Astrocyte (in vitro differentiated cells and primary cell): ENCODE measurements around the gene STX10. TPM values are rescaled to one million over a fixed set of nuclear protein-coding genes. Genes with fewer than 3 reads are reported as not detected.

ENCODE experiments used
- DNase-seq: peaks from one replicate; pipeline ENCODE4 v3.0.0-alpha.2; 2010; ENCODE audit warnings: low read depth
- FAIRE-seq: peaks from 2 replicates; lab custom pipeline; 2011; peaks lifted over from hg19 to GRCh38; lab: Jason Lieb, UNC
- H2AFZ ChIP-seq: 2 replicates; pipeline ENCODE4 v1.6.0; 2012; ENCODE audit warnings: low read depth, low read length, inconsistent platforms
- H3K27ac ChIP-seq: 2 replicates; pipeline ENCODE4 v1.5.1; 2011; ENCODE audit warnings: low read depth, low read length, inconsistent platforms
- H3K27me3 ChIP-seq: 2 replicates; pipeline ENCODE4 v1.6.0; 2011; ENCODE audit warnings: low read length, inconsistent platforms; ENCODE audit not compliant: insufficient read depth
- H3K36me3 ChIP-seq: 2 replicates; pipeline ENCODE4 v1.5.1; 2011; ENCODE audit warnings: low read length, inconsistent platforms; ENCODE audit not compliant: insufficient read depth
- H3K4me1 ChIP-seq: 2 replicates; pipeline ENCODE4 v1.5.1; 2011; ENCODE audit warnings: low read length, inconsistent platforms; ENCODE audit not compliant: insufficient read depth
- H3K4me2 ChIP-seq: 2 replicates; pipeline ENCODE4 v1.6.0; 2012; ENCODE audit warnings: low read length, inconsistent platforms
- H3K4me3 ChIP-seq: 2 replicates; pipeline ENCODE4 v1.5.1; 2011; ENCODE audit warnings: low read depth, mild to moderate bottlenecking, low read length, inconsistent platforms; ENCODE audit not compliant: insufficient read depth
- H3K79me2 ChIP-seq: 2 replicates; pipeline ENCODE4 v1.6.0; 2012; ENCODE audit warnings: mild to moderate bottlenecking, low read length, inconsistent platforms; ENCODE audit not compliant: insufficient read depth
- H3K9ac ChIP-seq: 2 replicates; pipeline ENCODE4 v1.6.0; 2012; ENCODE audit warnings: mild to moderate bottlenecking, low read length, inconsistent platforms
- H3K9me3 ChIP-seq: 2 replicates; pipeline ENCODE4 v1.5.1; 2012; ENCODE audit warnings: low read depth, mild to moderate bottlenecking, low read length, inconsistent platforms; ENCODE audit not compliant: insufficient read depth
- H4K20me1 ChIP-seq: 2 replicates; pipeline ENCODE4 v1.6.0; 2012; ENCODE audit warnings: low read length, inconsistent platforms; ENCODE audit not compliant: insufficient read depth
- H3K27ac Mint-ChIP-seq: one replicate; pipeline ENCODE4 v1.8.0; 2021; ENCODE audit warnings: mild to moderate bottlenecking, mixed read lengths; ENCODE audit not compliant: unreplicated experiment
- H3K27me3 Mint-ChIP-seq: one replicate; pipeline ENCODE4 v1.8.0; 2021; ENCODE audit warnings: low read depth, mixed read lengths; ENCODE audit not compliant: unreplicated experiment
- H3K36me3 Mint-ChIP-seq: one replicate; pipeline ENCODE4 v1.8.0; 2021; ENCODE audit warnings: low read depth, mixed read lengths; ENCODE audit not compliant: unreplicated experiment
- H3K4me1 Mint-ChIP-seq: one replicate; pipeline ENCODE4 v1.8.0; 2021; ENCODE audit warnings: low read depth, mixed read lengths; ENCODE audit not compliant: unreplicated experiment
- H3K4me3 Mint-ChIP-seq: one replicate; pipeline ENCODE4 v1.8.0; 2021; ENCODE audit warnings: mild to moderate bottlenecking, moderate library complexity, mixed read lengths; ENCODE audit not compliant: unreplicated experiment
- H3K9me3 Mint-ChIP-seq: one replicate; pipeline ENCODE4 v1.8.0; 2021; ENCODE audit warnings: mild to moderate bottlenecking, mixed read lengths; ENCODE audit not compliant: unreplicated experiment
- EZH2 ChIP-seq: IDR thresholded peaks from 2 replicates; pipeline ENCODE4 v1.6.1; 2012; ENCODE audit warnings: mild to moderate bottlenecking, low read length, inconsistent platforms; ENCODE audit not compliant: insufficient read depth
- total RNA-seq: library from RNA; stranded (reverse); gene quantifications from 2 replicates; pipeline ENCODE4 v1.2.1, GENCODE V29; 2021
- TF ChIP-seq, protein P1 (sequence below): IDR thresholded peaks from 2 replicates; pipeline ENCODE4 v1.5.1; 2011; ENCODE audit warnings: low read depth, mild to moderate bottlenecking, inconsistent platforms, low read length, moderate library complexity; ENCODE audit not compliant: insufficient read depth

Gene STX10
- total RNA-seq, 1 donor from 2014 or later, result 39.7 TPM

GRCh38 chr19:13130886-13131490 lies 19.2 kb downstream of the STX10 start:
- Histone ChIP-seq H2AFZ (no peak overlapping the region), H3K27ac (no peak overlapping the region), H3K79me2 (peaks cover 100% of the 10 kb centered on the region), H3K27me3 (no peaks in the 10 kb centered on the region), H3K36me3 (peaks cover 4% of the 10 kb centered on the region), H3K4me2 (no peak overlapping the region), H3K9ac (peak overlapping the region; percentile 18), H4K20me1 (peaks cover 95% of the 10 kb centered on the region), H3K4me1 (peaks cover 15% of the 10 kb centered on the region), H3K9me3 (no peaks in the 10 kb centered on the region), H3K4me3 (no peak overlapping the region)
- Mint-ChIP-seq H3K27ac (no peak overlapping the region), H3K4me1 (peaks cover 26% of the 10 kb centered on the region), H3K4me3 (no peak overlapping the region), H3K9me3 (no peaks in the 10 kb centered on the region), H3K36me3 (peaks cover 13% of the 10 kb centered on the region), H3K27me3 (no peaks in the 10 kb centered on the region)
- DNase-seq (no peak), FAIRE-seq (no peak)
- no peak for TF ChIP-seq EZH2
- TF ChIP-seq, protein P1, sequence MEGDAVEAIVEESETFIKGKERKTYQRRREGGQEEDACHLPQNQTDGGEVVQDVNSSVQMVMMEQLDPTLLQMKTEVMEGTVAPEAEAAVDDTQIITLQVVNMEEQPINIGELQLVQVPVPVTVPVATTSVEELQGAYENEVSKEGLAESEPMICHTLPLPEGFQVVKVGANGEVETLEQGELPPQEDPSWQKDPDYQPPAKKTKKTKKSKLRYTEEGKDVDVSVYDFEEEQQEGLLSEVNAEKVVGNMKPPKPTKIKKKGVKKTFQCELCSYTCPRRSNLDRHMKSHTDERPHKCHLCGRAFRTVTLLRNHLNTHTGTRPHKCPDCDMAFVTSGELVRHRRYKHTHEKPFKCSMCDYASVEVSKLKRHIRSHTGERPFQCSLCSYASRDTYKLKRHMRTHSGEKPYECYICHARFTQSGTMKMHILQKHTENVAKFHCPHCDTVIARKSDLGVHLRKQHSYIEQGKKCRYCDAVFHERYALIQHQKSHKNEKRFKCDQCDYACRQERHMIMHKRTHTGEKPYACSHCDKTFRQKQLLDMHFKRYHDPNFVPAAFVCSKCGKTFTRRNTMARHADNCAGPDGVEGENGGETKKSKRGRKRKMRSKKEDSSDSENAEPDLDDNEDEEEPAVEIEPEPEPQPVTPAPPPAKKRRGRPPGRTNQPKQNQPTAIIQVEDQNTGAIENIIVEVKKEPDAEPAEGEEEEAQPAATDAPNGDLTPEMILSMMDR, result no peak

DNA sequence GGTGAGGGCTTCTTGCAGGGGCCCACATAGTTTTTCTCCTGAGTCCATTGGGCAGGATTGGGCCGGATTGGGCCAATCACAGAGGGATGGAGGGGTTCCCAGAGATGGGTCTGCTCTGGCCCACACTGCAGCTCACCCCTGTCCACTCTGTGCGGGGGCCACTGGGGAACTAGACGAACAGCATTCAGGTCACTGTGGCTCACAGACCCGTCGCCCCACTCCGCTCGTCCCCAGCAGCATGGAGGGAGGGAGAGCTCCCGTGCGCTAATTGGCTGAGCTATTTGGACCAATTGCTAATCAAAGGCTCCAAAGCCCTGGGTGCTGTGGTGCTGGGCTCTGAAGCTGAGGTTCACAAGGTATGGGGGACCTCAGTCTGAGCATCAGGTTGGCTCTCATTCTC lies 20.8 kb downstream of the STX10 start:
- no peak overlapping the region for H2AFZ ChIP-seq
- no peaks in the 10 kb centered on the region for H3K27me3 ChIP-seq
- peaks cover 26% of the 10 kb centered on the region for H3K4me1 Mint-ChIP-seq
- H3K27ac Mint-ChIP-seq, result no peak overlapping the region
- no peak overlapping the region for H3K9ac ChIP-seq
- no peak overlapping the region for H3K4me3 ChIP-seq
- H3K36me3 ChIP-seq, result peaks cover 4% of the 10 kb centered on the region
- DNase-seq (no peak), FAIRE-seq (no peak)
- H3K27ac ChIP-seq, result no peak overlapping the region
- H3K4me1 ChIP-seq, result peaks cover 15% of the 10 kb centered on the region
- H3K79me2 ChIP-seq, result peaks cover 100% of the 10 kb centered on the region
- H4K20me1 ChIP-seq, result peaks cover 92% of the 10 kb centered on the region
- no peaks in the 10 kb centered on the region for H3K9me3 Mint-ChIP-seq
- no peak overlapping the region for H3K4me2 ChIP-seq
- H3K9me3 ChIP-seq, result no peaks in the 10 kb centered on the region
- no peak overlapping the region for H3K4me3 Mint-ChIP-seq
- H3K36me3 Mint-ChIP-seq, result peaks cover 7% of the 10 kb centered on the region
- H3K27me3 Mint-ChIP-seq, result no peaks in the 10 kb centered on the region
- TF ChIP-seq, protein P1, result no peak
- TF ChIP-seq EZH2, result no peak

GRCh38 chr19:13128583-13128982 lies 21.6 kb downstream of the STX10 start:
- H3K4me3 ChIP-seq, result no peak overlapping the region
- DNase-seq (no peak), FAIRE-seq (no peak)
- peaks cover 93% of the 10 kb centered on the region for H4K20me1 ChIP-seq
- no peak overlapping the region for H3K4me3 Mint-ChIP-seq
- no peaks in the 10 kb centered on the region for H3K27me3 ChIP-seq
- no peak overlapping the region for H3K27ac Mint-ChIP-seq
- no peak overlapping the region for H3K9ac ChIP-seq
- H3K36me3 ChIP-seq, result peaks cover 4% of the 10 kb centered on the region
- H3K4me1 ChIP-seq, result peaks cover 17% of the 10 kb centered on the region
- H3K27me3 Mint-ChIP-seq, result no peaks in the 10 kb centered on the region
- H3K4me2 ChIP-seq, result no peak overlapping the region
- peaks cover 7% of the 10 kb centered on the region for H3K36me3 Mint-ChIP-seq
- H3K79me2 ChIP-seq, result peaks cover 100% of the 10 kb centered on the region
- TF ChIP-seq, protein P1, result no peak
- TF ChIP-seq EZH2, result no peak
- H2AFZ ChIP-seq, result no peak overlapping the region
- H3K9me3 Mint-ChIP-seq, result no peaks in the 10 kb centered on the region
- no peak overlapping the region for H3K27ac ChIP-seq
- H3K9me3 ChIP-seq, result no peaks in the 10 kb centered on the region
- peaks cover 24% of the 10 kb centered on the region for H3K4me1 Mint-ChIP-seq
